OCI-LY7 (cell line): ENCODE measurements around the gene CATSPER1.

ENCODE experiments used
- CTCF ChIP-seq: fragments of 200-600 bp; sonication (generic); conservative IDR thresholded peaks from 2 replicates; pipeline ENCODE4 v1.5.1; 2014; ENCODE audit warnings: mild to moderate bottlenecking, antibody characterized with exemption, low read length, moderate library complexity, mixed read lengths
- EZH2phosphoT487 ChIP-seq: fragments of 200-600 bp; sonication (generic); IDR thresholded peaks from 2 replicates; pipeline ENCODE4 v1.6.1; 2018; ENCODE audit warnings: low read depth, borderline replicate concordance, mild to moderate bottlenecking, mixed run types, antibody characterized with exemption, low read length, moderate library complexity, mixed read lengths

DNA sequence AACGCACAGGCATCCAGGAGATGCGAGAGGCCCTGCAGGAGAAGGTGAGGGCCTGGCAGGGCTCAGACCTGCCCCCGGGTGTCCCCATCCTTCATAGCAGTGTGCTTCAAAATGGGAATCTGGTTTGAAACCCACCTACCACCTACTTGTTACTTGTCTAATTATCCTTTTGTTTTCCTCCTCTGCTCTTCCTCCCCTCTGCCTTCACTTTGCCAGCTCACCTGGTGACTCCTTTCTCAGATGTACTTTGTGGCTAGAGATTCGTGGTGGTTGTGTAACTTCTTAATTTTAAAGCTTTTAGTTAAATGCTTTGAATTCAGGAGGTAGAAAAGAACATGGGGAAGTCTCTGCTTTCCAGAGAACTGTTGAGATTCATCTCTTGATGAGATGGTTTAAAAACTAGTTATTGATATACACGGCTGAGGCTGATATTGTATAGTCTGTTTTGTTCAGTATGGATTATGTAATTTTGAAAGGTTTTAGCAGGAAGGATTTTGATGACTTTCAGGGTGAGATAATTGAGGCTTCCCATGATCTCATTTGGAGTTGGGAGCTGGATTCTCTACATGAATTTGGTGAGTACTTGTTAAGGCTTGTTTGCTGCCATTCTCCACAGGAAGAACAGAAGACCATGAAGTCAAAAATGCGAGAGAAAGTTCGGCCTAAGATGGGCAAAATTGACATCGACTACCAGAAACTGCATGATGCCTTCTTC, 33.8 kb upstream of the CATSPER1 start:
- TF ChIP-seq CTCF (no peak), EZH2phosphoT487 (no peak)
